ENCODE data around the gene MTX3. TPM values are rescaled to one million over a fixed set of nuclear protein-coding genes. Genes with fewer than 3 reads are reported as not detected.
A peak's percentile ranks its signal among the peaks of the same experiment; 100 is the strongest.

The MTX3 gene
- total RNA-seq, 3 donors from 2014 or later (not counting 1 experiment from before 2014, with no cell fraction given) = 10.6 to 13.6 (median 10.9) TPM

DNA sequence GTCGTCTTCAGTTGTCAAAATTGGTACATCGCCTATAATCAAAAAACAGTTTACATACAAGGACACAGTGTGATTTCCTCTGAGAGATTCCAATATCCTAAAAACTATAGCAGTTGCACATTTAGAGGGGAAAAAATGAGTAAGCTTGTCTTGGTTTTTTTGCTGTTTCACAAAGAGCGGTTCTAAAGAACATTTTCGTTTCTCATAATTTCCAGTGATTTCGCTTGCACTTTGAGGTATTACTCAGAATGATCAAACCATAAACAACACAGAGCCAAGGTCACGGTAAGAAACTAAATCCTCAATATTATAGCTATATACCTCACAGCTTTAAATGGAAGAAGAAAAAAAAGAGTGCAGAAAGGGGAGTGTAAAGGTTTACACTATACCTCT, 861 bp downstream of the MTX3 start:
- Histone ChIP-seq H3K4me3 (ENCODE audit: low read length) (peak overlapping the region; percentile 61), H3K9me3 (ENCODE audit: control insufficient read depth, insufficient read depth, low read length) (no peaks in the 10 kb centered on the region), H3K36me3 (ENCODE audit: control insufficient read depth, insufficient read depth, low read length) (peaks cover 20% of the 10 kb centered on the region), H3K27ac (ENCODE audit: low read length) (peak overlapping the region; percentile 71), H3K27me3 (ENCODE audit: control insufficient read depth, insufficient read depth, low read length) (peaks cover 3% of the 10 kb centered on the region), H3K4me1 (ENCODE audit: control insufficient read depth, insufficient read depth, low read length) (peaks cover 15% of the 10 kb centered on the region)
- H3K4me3 Mint-ChIP-seq = peak overlapping the region; percentile 80
- H3K9me3 Mint-ChIP-seq = no peaks in the 10 kb centered on the region
- 79% methylated on average over 5 of the region's 6 CpGs for WGBS (ENCODE audit: insufficient coverage)
- TF ChIP-seq, protein P1, sequence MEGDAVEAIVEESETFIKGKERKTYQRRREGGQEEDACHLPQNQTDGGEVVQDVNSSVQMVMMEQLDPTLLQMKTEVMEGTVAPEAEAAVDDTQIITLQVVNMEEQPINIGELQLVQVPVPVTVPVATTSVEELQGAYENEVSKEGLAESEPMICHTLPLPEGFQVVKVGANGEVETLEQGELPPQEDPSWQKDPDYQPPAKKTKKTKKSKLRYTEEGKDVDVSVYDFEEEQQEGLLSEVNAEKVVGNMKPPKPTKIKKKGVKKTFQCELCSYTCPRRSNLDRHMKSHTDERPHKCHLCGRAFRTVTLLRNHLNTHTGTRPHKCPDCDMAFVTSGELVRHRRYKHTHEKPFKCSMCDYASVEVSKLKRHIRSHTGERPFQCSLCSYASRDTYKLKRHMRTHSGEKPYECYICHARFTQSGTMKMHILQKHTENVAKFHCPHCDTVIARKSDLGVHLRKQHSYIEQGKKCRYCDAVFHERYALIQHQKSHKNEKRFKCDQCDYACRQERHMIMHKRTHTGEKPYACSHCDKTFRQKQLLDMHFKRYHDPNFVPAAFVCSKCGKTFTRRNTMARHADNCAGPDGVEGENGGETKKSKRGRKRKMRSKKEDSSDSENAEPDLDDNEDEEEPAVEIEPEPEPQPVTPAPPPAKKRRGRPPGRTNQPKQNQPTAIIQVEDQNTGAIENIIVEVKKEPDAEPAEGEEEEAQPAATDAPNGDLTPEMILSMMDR (IDR thresholded peaks at IDR 0.05) = no peak
- ATAC-seq = no peak
- DNase-seq = no peak
- H3K27me3 Mint-ChIP-seq (ENCODE audit: low read depth in 2 of 2) = peaks cover 9 to 18% of the 10 kb centered on the region in 2 donors
- H3K36me3 Mint-ChIP-seq = peaks cover 10% of the 10 kb centered on the region
- H3K4me1 Mint-ChIP-seq = peaks cover 18 to 19% of the 10 kb centered on the region in 2 donors
- intact Hi-C loops (cut with micrococcal nuclease) = no loop called here
- H3K27ac Mint-ChIP-seq = peak overlapping the region; percentile 71 to 85

DNA sequence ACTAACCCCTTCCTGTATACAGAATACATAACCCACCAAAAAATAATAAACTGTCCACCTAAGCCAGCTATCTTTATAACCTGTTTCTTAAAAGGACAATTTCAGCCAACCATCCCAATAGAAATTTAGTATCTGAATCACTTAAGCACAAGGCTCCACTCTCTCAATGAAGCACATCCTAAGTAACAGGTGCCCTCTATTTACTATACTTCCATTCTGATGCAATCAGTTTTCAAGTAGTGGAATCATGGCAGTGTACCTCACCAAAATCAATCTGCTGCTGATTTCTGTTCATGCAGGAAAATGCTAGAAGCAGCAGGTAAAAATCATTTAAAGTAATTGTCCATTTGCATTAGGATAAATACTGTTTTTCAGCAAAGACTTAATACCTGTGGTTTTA, 4.8 kb downstream of the MTX3 start:
- intact Hi-C loops (cut with micrococcal nuclease) = no loop called here
- Mint-ChIP-seq H3K36me3 (peaks cover 40% of the 10 kb centered on the region), H3K4me1 (peaks cover 7 to 9% of the 10 kb centered on the region in 2 donors), H3K4me3 (no peak overlapping the region), H3K9me3 (no peaks in the 10 kb centered on the region), H3K27ac (no peak overlapping the region), H3K27me3 (ENCODE audit: low read depth in 2 of 2) (no peaks in the 10 kb centered on the region)
- Histone ChIP-seq H3K4me1 (ENCODE audit: control insufficient read depth, insufficient read depth, low read length) (peaks cover 8% of the 10 kb centered on the region), H3K4me3 (ENCODE audit: low read length) (no peak overlapping the region), H3K27me3 (ENCODE audit: control insufficient read depth, insufficient read depth, low read length) (no peaks in the 10 kb centered on the region), H3K9me3 (ENCODE audit: control insufficient read depth, insufficient read depth, low read length) (no peaks in the 10 kb centered on the region), H3K27ac (ENCODE audit: low read length) (no peak overlapping the region), H3K36me3 (ENCODE audit: control insufficient read depth, insufficient read depth, low read length) (peaks cover 53% of the 10 kb centered on the region)
- no peak for DNase-seq
- TF ChIP-seq, protein P1 (IDR thresholded peaks at IDR 0.05) = no peak
- ATAC-seq = no peak

DNA sequence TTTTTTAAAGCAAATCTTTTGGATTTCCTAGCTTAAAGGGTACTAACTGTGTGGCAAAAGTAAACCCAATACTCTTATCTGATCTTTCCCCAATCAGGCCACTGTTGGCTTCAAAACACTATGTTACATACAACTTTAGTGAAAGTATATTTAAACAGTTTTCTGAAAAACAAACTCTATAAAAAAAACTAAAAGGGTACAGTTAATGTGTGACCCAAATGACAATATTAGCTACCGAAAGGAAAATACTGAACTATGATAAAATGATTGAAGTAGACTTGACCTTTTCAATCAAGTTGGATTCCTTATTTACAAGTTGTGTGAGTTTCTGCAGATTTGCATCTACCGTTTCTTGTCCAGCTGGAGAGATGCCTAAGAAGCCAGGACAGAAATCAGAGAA, 5.8 kb downstream of the MTX3 start:
- Mint-ChIP-seq H3K9me3 (no peaks in the 10 kb centered on the region), H3K27me3 (ENCODE audit: low read depth in 2 of 2) (no peaks in the 10 kb centered on the region), H3K36me3 (peaks cover 40% of the 10 kb centered on the region), H3K27ac (no peak overlapping the region), H3K4me3 (no peak overlapping the region), H3K4me1 (peaks cover 5% of the 10 kb centered on the region in 2 donors)
- Histone ChIP-seq H3K27me3 (ENCODE audit: control insufficient read depth, insufficient read depth, low read length) (no peaks in the 10 kb centered on the region), H3K36me3 (ENCODE audit: control insufficient read depth, insufficient read depth, low read length) (peaks cover 58% of the 10 kb centered on the region), H3K4me1 (ENCODE audit: control insufficient read depth, insufficient read depth, low read length) (no peaks in the 10 kb centered on the region), H3K27ac (ENCODE audit: low read length) (no peak overlapping the region), H3K9me3 (ENCODE audit: control insufficient read depth, insufficient read depth, low read length) (no peaks in the 10 kb centered on the region), H3K4me3 (ENCODE audit: low read length) (no peak overlapping the region)
- TF ChIP-seq, protein P1 (IDR thresholded peaks at IDR 0.05) = no peak
- DNase-seq (no peak), ATAC-seq (no peak)
- intact Hi-C loops (cut with micrococcal nuclease) = no loop called here
- 100% methylated on average over 2 of the region's 2 CpGs for WGBS (ENCODE audit: insufficient coverage)

DNA sequence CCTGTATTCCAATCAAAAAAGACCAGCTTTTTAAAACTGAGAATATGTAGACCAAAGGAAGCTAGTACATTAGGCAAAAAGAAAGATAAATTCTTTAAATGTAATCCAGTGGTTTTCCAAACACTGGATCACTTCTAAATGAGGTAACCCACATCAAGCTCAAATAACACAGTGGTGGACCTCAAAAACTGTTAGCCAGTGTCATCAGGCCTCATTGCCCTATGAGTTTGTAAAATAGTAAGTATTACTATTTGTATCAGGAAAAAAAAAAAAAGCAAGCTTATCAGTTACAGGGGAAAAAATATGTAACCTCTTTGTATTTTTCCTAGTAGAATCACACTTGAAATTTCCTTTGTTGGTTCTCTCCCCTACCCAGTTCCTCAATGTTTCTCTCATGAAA, 6.7 kb downstream of the MTX3 start:
- Mint-ChIP-seq H3K9me3 (no peaks in the 10 kb centered on the region), H3K4me1 (no peaks in the 10 kb centered on the region), H3K27me3 (ENCODE audit: low read depth in 2 of 2) (no peaks in the 10 kb centered on the region), H3K4me3 (no peak overlapping the region), H3K36me3 (peaks cover 40% of the 10 kb centered on the region), H3K27ac (no peak overlapping the region)
- ATAC-seq (no peak), DNase-seq (no peak)
- peaks cover 62% of the 10 kb centered on the region for H3K36me3 ChIP-seq (ENCODE audit: control insufficient read depth, insufficient read depth, low read length)
- no peaks in the 10 kb centered on the region for H3K4me1 ChIP-seq (ENCODE audit: control insufficient read depth, insufficient read depth, low read length)
- TF ChIP-seq, protein P1 (IDR thresholded peaks at IDR 0.05) = no peak
- no peak overlapping the region for H3K4me3 ChIP-seq (ENCODE audit: low read length)
- no peaks in the 10 kb centered on the region for H3K9me3 ChIP-seq (ENCODE audit: control insufficient read depth, insufficient read depth, low read length)
- intact Hi-C loops (cut with micrococcal nuclease) = no loop called here
- H3K27ac ChIP-seq (ENCODE audit: low read length) = no peak overlapping the region
- no peaks in the 10 kb centered on the region for H3K27me3 ChIP-seq (ENCODE audit: control insufficient read depth, insufficient read depth, low read length)

All from natural killer cell (primary cell).